Cardiac muscle cell (in vitro differentiated cells and primary cell): ENCODE data around the gene SH3BP4. TPM values are rescaled to one million over a fixed set of nuclear protein-coding genes. Genes with fewer than 3 reads are reported as not detected.
A peak's percentile ranks its signal among the peaks of the same experiment; 100 is the strongest.

Experiments
- DNase-seq, 2 donors: peaks; one replicate each; pipeline versions ENCODE4 v3.0.0 to v3.0.0-alpha.2; 2010 to 2017; ENCODE audit warnings: low read depth in 1 of 2, low spot score in 1 of 2
- H3K27ac ChIP-seq: fragments of 200-600 bp; sonication (generic); 2 replicates; pipeline ENCODE4 v1.5.1; 2016
- H3K27me3 ChIP-seq: fragments of 200-600 bp; sonication (generic); 2 replicates; pipeline ENCODE4 v1.6.0; 2016; ENCODE audit warnings: control low read depth
- H3K36me3 ChIP-seq: fragments of 200-600 bp; sonication (generic); 2 replicates; pipeline ENCODE4 v1.5.1; 2016; ENCODE audit warnings: control low read depth
- H3K4me1 ChIP-seq: fragments of 200-600 bp; sonication (generic); 2 replicates; pipeline ENCODE4 v1.8.1; 2017; ENCODE audit warnings: low read depth, mild to moderate bottlenecking, mixed run types
- H3K4me3 ChIP-seq: fragments of 200-600 bp; sonication (generic); 2 replicates; pipeline ENCODE4 v1.5.1; 2016; ENCODE audit warnings: mild to moderate bottlenecking
- H3K9me3 ChIP-seq: fragments of 200-600 bp; sonication (generic); 2 replicates; pipeline ENCODE4 v1.5.1; 2017; ENCODE audit warnings: low read depth, mild to moderate bottlenecking, control low read depth
- polyA plus RNA-seq: library from polyadenylated mRNA; unstranded; fragments of >200 nt; fragmentation: Nextera tagmentation; extraction: Ambion mirVana; gene quantifications from 2 replicates; pipeline ENCODE4 v1.2.1, GENCODE V29; 2016
- total RNA-seq: library from RNA; depleted of rRNA; stranded (reverse); fragments of >200 nt; gene quantifications from 2 replicates; pipeline ENCODE4 v1.2.3, GENCODE V29; 2016
- TF ChIP-seq, protein P1 (sequence below): IDR thresholded peaks from 2 replicates; pipeline ENCODE4 v1.5.1; 2012; ENCODE audit warnings: low read depth, mild to moderate bottlenecking, low read length

The SH3BP4 gene
- total and polyA plus RNA-seq, 2 experiments from 2014 or later, result 35.8 to 71.3 TPM

DNA sequence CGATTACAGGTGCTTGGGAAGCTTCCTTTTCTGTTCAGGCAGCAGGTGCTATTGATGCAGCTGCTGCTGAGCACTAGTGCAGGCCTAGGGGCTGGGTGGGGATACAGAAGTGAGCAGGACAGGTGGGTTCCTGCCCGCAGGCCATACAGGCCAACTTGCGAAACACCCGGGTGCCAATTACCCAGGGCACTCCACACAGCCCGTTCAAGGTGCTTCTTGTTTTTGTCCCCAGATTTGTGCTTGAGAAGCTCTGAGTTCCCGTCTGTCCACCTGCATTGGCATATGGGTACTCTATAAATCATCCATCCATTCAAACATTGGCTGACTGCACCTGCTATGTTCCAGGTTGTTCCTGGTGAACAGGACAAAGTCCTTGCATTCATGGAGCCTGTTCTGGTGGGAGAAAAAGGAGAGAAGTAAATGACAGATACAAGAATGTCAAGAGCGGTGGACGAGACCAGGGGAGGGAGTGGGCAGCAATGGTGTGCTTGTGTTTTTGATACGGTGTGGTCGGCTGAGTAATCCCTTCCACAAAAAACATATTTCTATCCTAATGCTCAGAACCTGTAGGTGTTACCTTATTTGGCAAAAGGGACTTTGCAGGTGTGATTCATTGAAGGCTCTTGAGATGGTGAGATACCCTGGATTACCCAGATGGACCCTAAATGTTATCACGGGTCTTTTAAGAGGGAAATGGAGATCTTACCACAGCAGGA, 31.4 kb downstream of the SH3BP4 start:
- H3K4me1 ChIP-seq, result peaks cover 37% of the 10 kb centered on the region
- H3K36me3 ChIP-seq, result no peaks in the 10 kb centered on the region
- DNase-seq, result no peak
- H3K27me3 ChIP-seq, result no peaks in the 10 kb centered on the region
- TF ChIP-seq, protein P1, sequence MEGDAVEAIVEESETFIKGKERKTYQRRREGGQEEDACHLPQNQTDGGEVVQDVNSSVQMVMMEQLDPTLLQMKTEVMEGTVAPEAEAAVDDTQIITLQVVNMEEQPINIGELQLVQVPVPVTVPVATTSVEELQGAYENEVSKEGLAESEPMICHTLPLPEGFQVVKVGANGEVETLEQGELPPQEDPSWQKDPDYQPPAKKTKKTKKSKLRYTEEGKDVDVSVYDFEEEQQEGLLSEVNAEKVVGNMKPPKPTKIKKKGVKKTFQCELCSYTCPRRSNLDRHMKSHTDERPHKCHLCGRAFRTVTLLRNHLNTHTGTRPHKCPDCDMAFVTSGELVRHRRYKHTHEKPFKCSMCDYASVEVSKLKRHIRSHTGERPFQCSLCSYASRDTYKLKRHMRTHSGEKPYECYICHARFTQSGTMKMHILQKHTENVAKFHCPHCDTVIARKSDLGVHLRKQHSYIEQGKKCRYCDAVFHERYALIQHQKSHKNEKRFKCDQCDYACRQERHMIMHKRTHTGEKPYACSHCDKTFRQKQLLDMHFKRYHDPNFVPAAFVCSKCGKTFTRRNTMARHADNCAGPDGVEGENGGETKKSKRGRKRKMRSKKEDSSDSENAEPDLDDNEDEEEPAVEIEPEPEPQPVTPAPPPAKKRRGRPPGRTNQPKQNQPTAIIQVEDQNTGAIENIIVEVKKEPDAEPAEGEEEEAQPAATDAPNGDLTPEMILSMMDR, result no peak
- no peak overlapping the region for H3K4me3 ChIP-seq
- H3K9me3 ChIP-seq, result no peaks in the 10 kb centered on the region
- H3K27ac ChIP-seq, result peak overlapping the region; percentile 98

DNA sequence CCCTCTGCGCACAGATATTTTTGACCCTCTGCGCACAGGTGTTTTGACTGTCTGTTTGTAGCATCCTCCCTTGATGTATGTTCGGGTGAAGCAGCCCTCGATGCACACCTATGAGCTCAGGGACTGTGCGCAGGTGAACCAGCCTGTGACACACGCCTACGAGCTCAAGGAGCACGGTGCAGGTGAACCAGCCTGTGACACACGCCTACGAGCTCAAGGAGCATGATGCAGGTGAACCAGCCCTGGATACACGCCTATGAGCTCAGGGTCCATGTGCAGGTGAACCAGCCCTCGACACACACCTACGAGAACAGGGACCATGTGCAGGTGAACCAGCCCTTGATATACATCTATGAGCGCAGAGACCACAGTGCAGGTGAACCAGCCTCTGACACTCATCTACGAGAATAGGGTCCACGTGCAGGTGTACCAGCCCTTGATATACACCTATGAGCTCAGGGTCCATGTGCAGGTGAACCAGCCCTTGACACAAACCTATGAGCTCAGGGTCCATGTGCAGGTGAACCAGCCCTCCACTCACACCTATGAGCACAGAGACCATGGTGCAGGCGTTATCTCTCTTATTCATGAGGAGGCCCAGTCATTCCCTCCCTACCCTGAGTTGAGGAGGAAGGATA, 33.9 kb downstream of the SH3BP4 start:
- H3K36me3 ChIP-seq, result no peaks in the 10 kb centered on the region
- TF ChIP-seq, protein P1, result no peak
- no peaks in the 10 kb centered on the region for H3K27me3 ChIP-seq
- peaks cover 29% of the 10 kb centered on the region for H3K4me1 ChIP-seq
- H3K9me3 ChIP-seq, result no peaks in the 10 kb centered on the region
- H3K4me3 ChIP-seq, result no peak overlapping the region
- no peak for DNase-seq
- H3K27ac ChIP-seq, result peak overlapping the region; percentile 98

DNA sequence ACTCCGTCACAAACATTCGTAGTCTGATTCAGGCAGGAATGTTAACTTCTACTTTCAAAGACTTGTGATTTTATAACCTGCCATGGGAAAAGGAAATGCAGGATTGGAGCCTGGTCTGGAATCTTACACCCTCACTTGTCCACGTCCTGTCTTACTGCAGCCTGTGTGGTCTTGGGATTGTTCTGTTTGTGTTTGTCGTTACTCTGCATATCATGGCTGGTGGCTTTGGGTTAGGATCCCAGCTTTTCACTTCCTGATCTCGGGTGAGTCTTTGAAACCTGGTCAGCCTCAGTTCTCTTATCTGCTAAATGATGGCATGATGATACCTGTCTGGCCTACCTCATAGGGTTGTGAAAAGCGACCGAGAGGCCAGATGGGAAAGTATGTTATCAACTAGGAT, 34.6 kb downstream of the SH3BP4 start:
- no peak for DNase-seq

DNA sequence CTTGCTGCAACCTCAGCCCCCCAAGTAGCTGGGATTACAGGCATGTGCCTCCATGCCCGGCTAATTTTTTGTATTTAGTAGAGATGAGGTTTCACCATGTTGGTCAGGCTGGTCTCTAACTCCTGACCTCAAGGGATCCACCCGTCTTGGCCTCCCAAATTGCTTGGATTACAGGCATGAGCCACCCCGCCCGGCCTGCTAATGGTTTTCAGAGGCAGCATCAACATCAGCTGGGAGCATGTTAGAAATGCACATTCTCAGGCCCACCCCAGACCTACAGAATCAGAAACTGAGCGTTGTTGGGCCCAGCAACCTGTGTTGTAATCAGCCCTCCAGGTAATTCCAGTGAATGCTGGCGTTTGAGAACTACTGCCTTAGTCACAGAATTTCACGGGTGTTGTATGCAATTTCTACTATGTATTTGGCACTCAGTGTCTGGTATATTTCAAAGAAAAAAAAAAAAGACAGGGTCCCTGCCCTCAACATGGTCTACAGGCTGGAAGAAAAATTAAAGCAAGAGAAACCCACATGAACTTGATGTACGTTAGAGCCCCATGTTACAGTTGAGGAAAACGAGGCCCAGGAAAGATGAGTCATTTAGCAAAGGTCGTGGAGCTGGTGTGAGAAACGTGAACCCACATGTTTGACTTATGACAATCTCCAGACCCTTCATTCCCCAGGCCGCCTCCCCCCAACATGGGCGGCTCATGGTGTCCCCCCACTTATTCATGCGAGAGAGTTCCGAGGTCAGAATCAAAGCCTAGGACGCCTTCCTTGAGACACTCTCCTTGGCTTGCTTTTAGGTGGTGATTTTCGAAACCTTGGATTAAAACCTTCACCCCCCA, 35.3 kb downstream of the SH3BP4 start:
- H3K4me3 ChIP-seq, result no peak overlapping the region
- no peak for DNase-seq
- TF ChIP-seq, protein P1, result no peak
- no peaks in the 10 kb centered on the region for H3K27me3 ChIP-seq
- H3K9me3 ChIP-seq, result no peaks in the 10 kb centered on the region
- no peaks in the 10 kb centered on the region for H3K36me3 ChIP-seq
- peaks cover 27% of the 10 kb centered on the region for H3K4me1 ChIP-seq
- peak overlapping the region; percentile 59 for H3K27ac ChIP-seq

More for the DNA sequence above, 34.6 kb downstream of the SH3BP4 start:
- Histone ChIP-seq H3K36me3 (no peaks in the 10 kb centered on the region), H3K4me3 (no peak overlapping the region), H3K9me3 (no peaks in the 10 kb centered on the region), H3K4me1 (peaks cover 27% of the 10 kb centered on the region), H3K27me3 (no peaks in the 10 kb centered on the region), H3K27ac (peak overlapping the region; percentile 59)
- TF ChIP-seq, protein P1, result no peak

DNA sequence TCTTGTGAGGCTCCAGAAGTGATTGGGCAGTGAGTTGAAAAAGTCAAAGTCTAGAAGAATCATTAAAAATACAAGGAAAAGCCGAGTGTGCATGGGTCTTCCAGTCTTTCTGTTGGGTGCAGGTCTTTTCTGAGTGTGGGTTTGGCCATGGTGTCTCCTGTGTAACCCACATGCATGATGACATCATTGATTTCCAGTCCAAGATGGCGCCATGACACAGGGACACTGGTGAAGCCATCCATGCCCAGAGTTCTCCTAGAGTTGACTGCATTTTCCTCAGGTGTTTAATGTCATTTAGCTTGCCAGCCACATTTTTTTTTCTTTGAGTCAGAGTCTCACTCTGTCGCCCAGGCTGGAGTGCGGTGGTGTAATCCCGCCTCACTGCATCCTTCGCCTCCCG, 35.9 kb downstream of the SH3BP4 start:
- Histone ChIP-seq H3K4me1 (peaks cover 31% of the 10 kb centered on the region), H3K36me3 (no peaks in the 10 kb centered on the region), H3K9me3 (no peaks in the 10 kb centered on the region), H3K27me3 (no peaks in the 10 kb centered on the region), H3K4me3 (no peak overlapping the region), H3K27ac (no peak overlapping the region)
- TF ChIP-seq, protein P1, result no peak
- no peak for DNase-seq
